Astrocyte (in vitro differentiated cells and primary cell): ENCODE results near the gene FBXO8. TPM values are rescaled to one million over a fixed set of nuclear protein-coding genes. Genes with fewer than 3 reads are reported as not detected.

ENCODE experiments used
- DNase-seq: peaks from one replicate; pipeline ENCODE4 v3.0.0-alpha.2; 2010; ENCODE audit warnings: low read depth
- FAIRE-seq: peaks from 2 replicates; lab custom pipeline; 2011; peaks lifted over from hg19 to GRCh38; lab: Jason Lieb, UNC
- H2AFZ ChIP-seq: 2 replicates; pipeline ENCODE4 v1.6.0; 2012; ENCODE audit warnings: low read depth, low read length, inconsistent platforms
- H3K27ac ChIP-seq: 2 replicates; pipeline ENCODE4 v1.5.1; 2011; ENCODE audit warnings: low read depth, low read length, inconsistent platforms
- H3K27me3 ChIP-seq: 2 replicates; pipeline ENCODE4 v1.6.0; 2011; ENCODE audit warnings: low read length, inconsistent platforms; ENCODE audit not compliant: insufficient read depth
- H3K36me3 ChIP-seq: 2 replicates; pipeline ENCODE4 v1.5.1; 2011; ENCODE audit warnings: low read length, inconsistent platforms; ENCODE audit not compliant: insufficient read depth
- H3K4me1 ChIP-seq: 2 replicates; pipeline ENCODE4 v1.5.1; 2011; ENCODE audit warnings: low read length, inconsistent platforms; ENCODE audit not compliant: insufficient read depth
- H3K4me2 ChIP-seq: 2 replicates; pipeline ENCODE4 v1.6.0; 2012; ENCODE audit warnings: low read length, inconsistent platforms
- H3K4me3 ChIP-seq: 2 replicates; pipeline ENCODE4 v1.5.1; 2011; ENCODE audit warnings: low read depth, mild to moderate bottlenecking, low read length, inconsistent platforms; ENCODE audit not compliant: insufficient read depth
- H3K79me2 ChIP-seq: 2 replicates; pipeline ENCODE4 v1.6.0; 2012; ENCODE audit warnings: mild to moderate bottlenecking, low read length, inconsistent platforms; ENCODE audit not compliant: insufficient read depth
- H3K9ac ChIP-seq: 2 replicates; pipeline ENCODE4 v1.6.0; 2012; ENCODE audit warnings: mild to moderate bottlenecking, low read length, inconsistent platforms
- H3K9me3 ChIP-seq: 2 replicates; pipeline ENCODE4 v1.5.1; 2012; ENCODE audit warnings: low read depth, mild to moderate bottlenecking, low read length, inconsistent platforms; ENCODE audit not compliant: insufficient read depth
- H4K20me1 ChIP-seq: 2 replicates; pipeline ENCODE4 v1.6.0; 2012; ENCODE audit warnings: low read length, inconsistent platforms; ENCODE audit not compliant: insufficient read depth
- H3K27ac Mint-ChIP-seq: one replicate; pipeline ENCODE4 v1.8.0; 2021; ENCODE audit warnings: mild to moderate bottlenecking, mixed read lengths; ENCODE audit not compliant: unreplicated experiment
- H3K27me3 Mint-ChIP-seq: one replicate; pipeline ENCODE4 v1.8.0; 2021; ENCODE audit warnings: low read depth, mixed read lengths; ENCODE audit not compliant: unreplicated experiment
- H3K36me3 Mint-ChIP-seq: one replicate; pipeline ENCODE4 v1.8.0; 2021; ENCODE audit warnings: low read depth, mixed read lengths; ENCODE audit not compliant: unreplicated experiment
- H3K4me1 Mint-ChIP-seq: one replicate; pipeline ENCODE4 v1.8.0; 2021; ENCODE audit warnings: low read depth, mixed read lengths; ENCODE audit not compliant: unreplicated experiment
- H3K4me3 Mint-ChIP-seq: one replicate; pipeline ENCODE4 v1.8.0; 2021; ENCODE audit warnings: mild to moderate bottlenecking, moderate library complexity, mixed read lengths; ENCODE audit not compliant: unreplicated experiment
- H3K9me3 Mint-ChIP-seq: one replicate; pipeline ENCODE4 v1.8.0; 2021; ENCODE audit warnings: mild to moderate bottlenecking, mixed read lengths; ENCODE audit not compliant: unreplicated experiment
- EZH2 ChIP-seq: IDR thresholded peaks from 2 replicates; pipeline ENCODE4 v1.6.1; 2012; ENCODE audit warnings: mild to moderate bottlenecking, low read length, inconsistent platforms; ENCODE audit not compliant: insufficient read depth
- total RNA-seq: library from RNA; stranded (reverse); gene quantifications from 2 replicates; pipeline ENCODE4 v1.2.1, GENCODE V29; 2021
- TF ChIP-seq, protein P1 (sequence below): IDR thresholded peaks from 2 replicates; pipeline ENCODE4 v1.5.1; 2011; ENCODE audit warnings: low read depth, mild to moderate bottlenecking, inconsistent platforms, low read length, moderate library complexity; ENCODE audit not compliant: insufficient read depth

FBXO8 gene
- total RNA-seq, 1 donor from 2014 or later = 13.1 TPM

DNA sequence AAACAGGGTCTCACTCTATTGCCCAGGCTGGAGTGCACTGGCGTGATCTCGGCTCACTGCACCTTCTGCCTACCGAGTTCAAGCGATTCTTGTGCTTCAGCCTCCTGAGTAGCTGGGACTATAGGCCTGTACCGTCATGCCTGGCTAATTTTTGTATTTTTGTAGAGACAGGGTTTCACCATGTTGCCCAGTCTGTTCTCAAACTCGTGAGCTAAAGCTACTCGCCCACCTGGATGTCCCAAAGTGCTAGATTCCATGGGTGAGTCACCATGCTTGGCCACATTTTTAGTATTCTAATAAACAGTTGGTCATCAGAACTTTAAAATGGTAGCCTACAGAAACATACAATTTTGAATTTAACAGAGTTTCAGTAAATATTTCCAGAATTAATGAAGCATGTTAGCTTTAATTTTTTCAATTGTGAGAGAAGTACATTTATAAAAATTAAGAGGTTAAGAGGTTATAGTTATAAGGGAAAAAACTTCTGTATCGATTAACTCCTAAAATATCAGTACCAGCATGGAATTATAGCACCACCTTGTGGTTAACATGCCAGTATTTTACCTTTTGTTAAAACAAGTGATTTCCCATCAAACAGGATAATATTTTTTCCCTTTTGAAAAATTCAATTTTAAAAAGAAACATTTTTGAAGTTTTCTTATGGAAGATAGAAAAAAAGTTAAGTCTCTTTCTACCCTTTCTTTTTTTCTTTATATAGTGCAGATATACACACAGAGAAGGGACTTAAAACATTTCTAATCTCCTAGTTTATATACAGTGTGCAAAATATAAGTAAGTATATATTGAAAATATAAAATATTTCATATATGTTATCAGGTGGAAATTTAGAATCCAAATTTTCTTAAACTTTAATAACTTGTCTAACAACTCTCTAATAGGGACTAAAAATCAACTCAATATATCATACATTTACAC is 35.6 kb upstream of the FBXO8 start:
- Mint-ChIP-seq H3K4me1 (peaks cover 18% of the 10 kb centered on the region), H3K27ac (no peak overlapping the region), H3K4me3 (no peak overlapping the region), H3K36me3 (no peaks in the 10 kb centered on the region), H3K27me3 (no peaks in the 10 kb centered on the region), H3K9me3 (no peaks in the 10 kb centered on the region)
- no peak overlapping the region for H3K4me2 ChIP-seq
- TF ChIP-seq EZH2 = no peak
- TF ChIP-seq, protein P1, sequence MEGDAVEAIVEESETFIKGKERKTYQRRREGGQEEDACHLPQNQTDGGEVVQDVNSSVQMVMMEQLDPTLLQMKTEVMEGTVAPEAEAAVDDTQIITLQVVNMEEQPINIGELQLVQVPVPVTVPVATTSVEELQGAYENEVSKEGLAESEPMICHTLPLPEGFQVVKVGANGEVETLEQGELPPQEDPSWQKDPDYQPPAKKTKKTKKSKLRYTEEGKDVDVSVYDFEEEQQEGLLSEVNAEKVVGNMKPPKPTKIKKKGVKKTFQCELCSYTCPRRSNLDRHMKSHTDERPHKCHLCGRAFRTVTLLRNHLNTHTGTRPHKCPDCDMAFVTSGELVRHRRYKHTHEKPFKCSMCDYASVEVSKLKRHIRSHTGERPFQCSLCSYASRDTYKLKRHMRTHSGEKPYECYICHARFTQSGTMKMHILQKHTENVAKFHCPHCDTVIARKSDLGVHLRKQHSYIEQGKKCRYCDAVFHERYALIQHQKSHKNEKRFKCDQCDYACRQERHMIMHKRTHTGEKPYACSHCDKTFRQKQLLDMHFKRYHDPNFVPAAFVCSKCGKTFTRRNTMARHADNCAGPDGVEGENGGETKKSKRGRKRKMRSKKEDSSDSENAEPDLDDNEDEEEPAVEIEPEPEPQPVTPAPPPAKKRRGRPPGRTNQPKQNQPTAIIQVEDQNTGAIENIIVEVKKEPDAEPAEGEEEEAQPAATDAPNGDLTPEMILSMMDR = peak; percentile 57
- no peaks in the 10 kb centered on the region for H3K9me3 ChIP-seq
- DNase-seq = peak; percentile 22
- no peak overlapping the region for H3K27ac ChIP-seq
- H3K4me1 ChIP-seq = peaks cover 4% of the 10 kb centered on the region
- no peaks in the 10 kb centered on the region for H3K27me3 ChIP-seq
- no peaks in the 10 kb centered on the region for H3K79me2 ChIP-seq
- no peak overlapping the region for H3K9ac ChIP-seq
- H2AFZ ChIP-seq = no peak overlapping the region
- no peaks in the 10 kb centered on the region for H3K36me3 ChIP-seq
- FAIRE-seq = no peak
- H3K4me3 ChIP-seq = no peak overlapping the region
- H4K20me1 ChIP-seq = no peaks in the 10 kb centered on the region

DNA sequence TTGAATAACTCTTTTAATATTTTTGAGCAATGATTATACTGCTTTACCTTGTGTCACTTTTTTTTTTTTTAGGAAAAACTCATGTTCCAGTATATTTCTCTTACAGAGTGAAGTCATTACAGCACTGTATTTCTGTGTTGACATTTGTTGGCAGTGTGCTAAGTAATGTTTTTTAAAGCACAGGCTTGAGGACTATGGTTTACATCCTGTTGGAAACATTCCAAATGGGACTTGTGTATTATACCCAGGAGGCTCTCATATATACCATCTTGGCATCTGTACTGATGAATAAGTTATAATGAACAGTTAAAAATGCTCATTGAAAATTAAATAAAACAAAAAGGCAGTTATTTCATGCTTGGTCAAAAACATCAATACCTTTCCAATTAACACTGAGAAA is 34.1 kb upstream of the FBXO8 start:
- H3K36me3 Mint-ChIP-seq = peaks cover 3% of the 10 kb centered on the region
- no peaks in the 10 kb centered on the region for H3K9me3 ChIP-seq
- no peaks in the 10 kb centered on the region for H3K27me3 Mint-ChIP-seq
- TF ChIP-seq, protein P1 = no peak
- TF ChIP-seq EZH2 = no peak
- peaks cover 4% of the 10 kb centered on the region for H3K4me1 ChIP-seq
- H3K27me3 ChIP-seq = no peaks in the 10 kb centered on the region
- H3K79me2 ChIP-seq = no peaks in the 10 kb centered on the region
- H4K20me1 ChIP-seq = no peaks in the 10 kb centered on the region
- no peak overlapping the region for H3K4me3 Mint-ChIP-seq
- H3K9me3 Mint-ChIP-seq = no peaks in the 10 kb centered on the region
- no peak overlapping the region for H3K27ac Mint-ChIP-seq
- no peak overlapping the region for H3K4me3 ChIP-seq
- no peak overlapping the region for H3K9ac ChIP-seq
- no peaks in the 10 kb centered on the region for H3K36me3 ChIP-seq
- no peak overlapping the region for H3K27ac ChIP-seq
- no peak for FAIRE-seq
- no peak for DNase-seq
- H3K4me2 ChIP-seq = no peak overlapping the region
- H3K4me1 Mint-ChIP-seq = peaks cover 18% of the 10 kb centered on the region
- H2AFZ ChIP-seq = no peak overlapping the region

DNA sequence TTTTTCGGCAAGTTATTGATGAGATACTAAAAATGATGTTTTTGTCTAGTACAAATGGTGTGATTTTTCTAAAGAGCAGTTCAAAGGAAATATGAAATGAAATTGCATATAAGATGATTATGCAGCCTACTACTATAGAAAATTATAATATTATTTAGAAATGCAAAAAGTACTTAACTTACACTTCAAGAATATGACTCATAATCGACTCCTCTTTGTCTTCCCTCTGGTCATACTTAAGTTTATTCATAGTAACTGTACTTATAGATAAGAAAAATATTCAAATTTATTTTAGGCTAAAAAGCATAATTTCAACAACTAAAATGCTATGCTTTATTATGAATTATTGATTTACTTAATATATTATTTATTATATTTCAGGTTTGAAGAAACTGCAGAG is 33.5 kb upstream of the FBXO8 start:
- H3K27me3 Mint-ChIP-seq = no peaks in the 10 kb centered on the region
- H3K79me2 ChIP-seq = no peaks in the 10 kb centered on the region
- no peak overlapping the region for H3K9ac ChIP-seq
- TF ChIP-seq EZH2 = no peak
- TF ChIP-seq, protein P1 = no peak
- peaks cover 4% of the 10 kb centered on the region for H3K36me3 Mint-ChIP-seq
- no peak overlapping the region for H3K27ac ChIP-seq
- no peaks in the 10 kb centered on the region for H3K27me3 ChIP-seq
- peaks cover 18% of the 10 kb centered on the region for H3K4me1 Mint-ChIP-seq
- H3K4me3 ChIP-seq = no peak overlapping the region
- DNase-seq = peak; percentile 33
- H3K9me3 ChIP-seq = no peaks in the 10 kb centered on the region
- peaks cover 4% of the 10 kb centered on the region for H3K4me1 ChIP-seq
- H4K20me1 ChIP-seq = no peaks in the 10 kb centered on the region
- FAIRE-seq = no peak
- no peaks in the 10 kb centered on the region for H3K36me3 ChIP-seq
- no peak overlapping the region for H3K27ac Mint-ChIP-seq
- no peaks in the 10 kb centered on the region for H3K9me3 Mint-ChIP-seq
- H2AFZ ChIP-seq = no peak overlapping the region
- H3K4me2 ChIP-seq = no peak overlapping the region
- no peak overlapping the region for H3K4me3 Mint-ChIP-seq
